ENCODE data around the gene PHLDA3. TPM values are rescaled to one million over a fixed set of nuclear protein-coding genes. Genes with fewer than 3 reads are reported as not detected.

PHLDA3 gene
- 11.7 and 12.0 TPM in 2 replicates for total RNA-seq

DNA sequence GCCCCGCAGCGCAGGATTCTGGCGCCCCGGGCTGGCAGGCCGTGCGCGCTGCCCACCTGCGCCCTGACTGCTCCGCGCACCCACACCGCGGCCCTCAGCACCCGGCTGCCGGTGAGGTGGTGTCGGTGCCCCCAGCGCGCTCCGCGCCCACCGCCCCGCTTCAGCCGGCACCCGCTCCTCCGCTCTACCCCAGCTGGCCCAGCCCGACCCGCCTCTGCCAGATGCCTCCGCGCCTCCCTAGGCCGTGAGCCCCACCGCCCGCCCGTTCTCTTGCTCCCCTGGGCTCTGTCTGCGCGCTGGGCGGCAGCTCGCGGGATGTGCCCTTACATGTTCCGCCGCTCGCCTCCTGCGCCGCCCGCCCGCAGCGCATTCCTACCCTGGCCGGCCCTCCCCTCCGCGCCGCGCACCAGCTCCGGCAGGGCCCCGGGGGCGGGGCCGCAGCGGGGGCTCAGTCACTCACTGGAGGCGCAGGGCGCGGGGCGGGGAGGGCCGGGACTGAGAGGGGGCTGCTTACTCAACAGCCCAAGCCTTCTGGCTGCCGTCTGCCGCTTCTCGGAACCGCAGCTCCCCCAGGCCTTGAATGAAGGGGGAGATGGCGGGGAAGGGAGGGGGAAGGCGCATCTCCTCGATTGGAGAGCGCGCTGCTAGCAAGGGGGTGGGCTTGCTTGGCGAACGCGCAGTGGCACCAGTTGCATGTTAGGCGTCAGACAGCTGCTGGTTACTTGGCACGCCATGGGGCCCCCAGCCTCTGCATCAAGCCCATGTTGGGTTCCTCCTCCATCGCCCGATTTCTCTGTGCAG is at the start of gene PHLDA3:
Gene PHLDA3 (minus strand): TSS at position 345 of the 801 bp plus-strand sequence. CDS start 402 bp downstream, outside the sequence.
- peak; percentile 92 for DNase-seq
- Mint-ChIP-seq H3K36me3 (ENCODE audit: low read depth) (peaks cover 8% of the 10 kb centered on the region), H3K27me3 (peaks cover 31% of the 10 kb centered on the region), H3K27ac (peak within 1 kb of the TSS; percentile 56), H3K4me3 (peak within 1 kb of the TSS; percentile 82), H3K9me3 (no peaks in the 10 kb centered on the region), H3K4me1 (peaks cover 13% of the 10 kb centered on the region)
- intact Hi-C loops (cut with micrococcal nuclease), result loop anchor here (1.0 to 2.0 kb wide), 4 partner anchors 11 to 38 kb away; partner anchors contain the start of gene CSRP1

DNA sequence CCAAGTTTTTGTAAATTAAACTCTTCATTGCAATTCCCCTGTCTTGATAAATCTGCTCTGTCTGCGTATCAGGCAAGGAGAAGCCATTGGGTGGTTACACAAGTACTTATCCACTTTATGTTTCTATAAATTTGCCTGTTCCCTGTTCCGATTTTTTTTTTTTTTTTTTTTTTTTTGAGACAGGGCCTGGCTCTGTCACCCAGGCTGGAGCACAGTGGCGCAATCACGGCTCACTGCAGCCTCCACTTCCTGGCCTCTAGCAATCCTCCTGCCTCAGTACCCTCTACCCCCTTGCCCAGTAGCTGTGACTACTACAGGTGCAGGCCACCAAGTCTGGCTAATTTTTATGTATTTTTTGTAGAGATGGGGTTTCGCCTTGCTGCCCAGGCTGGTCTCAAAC is 49.1 kb upstream of the PHLDA3 start:
- Mint-ChIP-seq H3K4me1 (peaks cover 3% of the 10 kb centered on the region), H3K9me3 (no peaks in the 10 kb centered on the region), H3K4me3 (no peak overlapping the region), H3K27me3 (no peaks in the 10 kb centered on the region), H3K36me3 (ENCODE audit: low read depth) (peaks cover 9% of the 10 kb centered on the region), H3K27ac (no peak overlapping the region)
- no peak for DNase-seq
- intact Hi-C loops (cut with micrococcal nuclease), result no loop called here

DNA sequence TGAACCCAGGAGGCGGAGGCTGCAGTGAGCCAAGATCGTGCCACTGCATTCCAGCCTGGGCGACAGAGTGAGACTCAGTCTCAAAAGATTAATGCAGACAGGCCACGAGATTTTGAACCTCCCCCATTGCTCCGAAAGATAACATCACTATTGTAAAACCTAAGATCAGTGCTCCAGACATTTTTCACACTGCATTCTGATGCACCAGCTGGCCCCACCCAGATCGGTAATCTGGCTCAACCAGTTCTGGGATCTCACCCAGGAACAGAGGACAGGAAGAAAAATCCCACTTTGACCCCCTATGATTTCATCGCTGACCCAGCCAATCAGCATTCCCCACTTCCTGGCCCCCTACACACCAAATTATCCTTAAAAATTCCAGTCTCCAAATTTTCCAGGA is 48.6 kb upstream of the PHLDA3 start:
- intact Hi-C loops (cut with micrococcal nuclease), result no loop called here
- no peak for DNase-seq
- Mint-ChIP-seq H3K4me1 (peaks cover 7% of the 10 kb centered on the region), H3K4me3 (no peak overlapping the region), H3K9me3 (no peaks in the 10 kb centered on the region), H3K36me3 (ENCODE audit: low read depth) (peaks cover 9% of the 10 kb centered on the region), H3K27ac (no peak overlapping the region), H3K27me3 (no peaks in the 10 kb centered on the region)

DNA sequence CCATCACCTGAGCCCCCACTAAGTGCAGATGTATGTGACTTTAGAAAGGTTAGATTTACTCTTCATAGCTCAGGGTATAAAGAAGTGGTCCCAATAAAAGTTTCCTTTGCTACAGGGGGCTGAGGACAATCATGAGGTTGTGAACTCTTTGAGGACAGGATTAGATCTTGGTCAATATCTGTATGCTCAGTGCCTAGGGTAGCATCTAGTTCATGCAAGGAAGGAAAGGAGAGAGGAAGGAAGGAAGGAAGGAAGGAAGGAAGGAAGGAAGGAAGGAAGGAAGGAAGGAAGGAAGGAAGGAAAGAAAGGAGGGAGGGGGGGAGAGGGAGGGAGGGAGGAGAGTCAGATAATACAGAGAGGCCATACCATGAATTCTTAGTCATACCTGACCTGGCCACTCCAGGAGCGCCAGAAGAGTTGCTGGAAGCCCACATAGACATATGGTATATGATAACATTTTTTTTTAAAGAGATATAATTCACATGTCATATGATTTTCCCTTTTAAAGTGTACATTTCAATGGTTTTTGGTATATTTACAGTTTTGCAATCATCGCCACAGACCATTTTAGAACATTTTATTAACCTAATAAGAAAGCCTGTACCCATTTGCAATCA is 47.6 kb upstream of the PHLDA3 start:
- intact Hi-C loops (cut with micrococcal nuclease), result no loop called here
- DNase-seq, result no peak
- Mint-ChIP-seq H3K4me1 (peaks cover 7% of the 10 kb centered on the region), H3K27ac (no peak overlapping the region), H3K4me3 (no peak overlapping the region), H3K9me3 (no peaks in the 10 kb centered on the region), H3K27me3 (no peaks in the 10 kb centered on the region), H3K36me3 (ENCODE audit: low read depth) (peaks cover 2% of the 10 kb centered on the region)

DNA sequence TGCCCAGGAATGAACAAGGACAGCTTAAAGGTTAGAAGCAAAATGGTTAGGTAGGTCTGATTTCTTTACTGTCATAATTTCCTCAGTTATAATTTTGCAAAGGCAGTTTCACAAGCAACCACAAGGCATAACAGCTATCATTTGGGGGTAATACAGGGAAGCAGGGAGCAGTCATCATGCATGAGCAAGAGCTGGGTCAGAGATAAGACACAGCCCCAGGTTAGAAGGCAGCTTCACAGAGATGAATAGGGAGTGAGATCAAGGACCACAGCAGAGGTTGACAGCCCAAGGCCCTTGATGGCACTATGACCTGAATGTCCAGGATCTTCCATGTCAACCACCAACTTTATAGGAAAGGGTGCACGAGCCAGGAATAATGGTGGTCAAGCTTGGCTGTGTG is 46.9 kb upstream of the PHLDA3 start:
- no peaks in the 10 kb centered on the region for H3K27me3 Mint-ChIP-seq
- H3K9me3 Mint-ChIP-seq, result no peaks in the 10 kb centered on the region
- no peaks in the 10 kb centered on the region for H3K36me3 Mint-ChIP-seq (ENCODE audit: low read depth)
- DNase-seq, result no peak
- peaks cover 7% of the 10 kb centered on the region for H3K4me1 Mint-ChIP-seq
- intact Hi-C loops (cut with micrococcal nuclease), result no loop called here
- H3K27ac Mint-ChIP-seq, result no peak overlapping the region
- no peak overlapping the region for H3K4me3 Mint-ChIP-seq

DNA sequence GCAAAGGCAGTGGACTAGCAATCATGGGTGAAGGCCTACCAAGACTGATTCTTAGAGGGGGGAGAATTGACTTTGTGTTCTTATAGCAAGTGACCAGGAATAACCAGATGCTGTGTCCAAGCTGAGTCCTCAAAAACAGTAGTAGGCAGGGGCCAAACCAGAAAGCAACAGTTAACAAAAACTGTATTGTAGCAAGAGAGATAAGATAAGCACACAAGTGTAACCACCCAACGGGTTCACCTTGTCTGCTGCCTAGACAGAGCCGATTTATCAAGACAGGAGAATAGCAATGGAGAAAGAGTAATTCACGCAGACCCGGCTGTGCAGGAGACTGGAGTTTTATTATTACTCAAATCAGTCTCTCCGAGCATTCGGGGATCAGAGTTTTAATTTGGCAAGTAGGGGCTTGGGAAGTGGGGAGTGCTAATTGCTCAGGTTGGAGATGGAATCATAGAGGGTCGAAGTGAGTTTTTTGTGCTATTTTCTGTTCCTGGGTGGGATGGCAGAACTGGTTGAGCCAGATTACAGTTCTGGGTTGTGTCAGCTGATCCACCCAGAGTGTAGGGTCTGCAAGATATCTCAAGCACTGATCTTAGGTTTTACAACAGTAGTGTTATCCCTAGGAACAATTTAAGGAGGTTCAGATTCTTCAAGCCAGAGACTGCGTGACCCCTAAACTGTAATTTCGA is 46.2 kb upstream of the PHLDA3 start:
- H3K4me1 Mint-ChIP-seq, result peaks cover 7% of the 10 kb centered on the region
- H3K9me3 Mint-ChIP-seq, result no peaks in the 10 kb centered on the region
- H3K27me3 Mint-ChIP-seq, result no peaks in the 10 kb centered on the region
- no peaks in the 10 kb centered on the region for H3K36me3 Mint-ChIP-seq (ENCODE audit: low read depth)
- no peak overlapping the region for H3K4me3 Mint-ChIP-seq
- intact Hi-C loops (cut with micrococcal nuclease), result no loop called here
- no peak overlapping the region for H3K27ac Mint-ChIP-seq
- no peak for DNase-seq

DNA sequence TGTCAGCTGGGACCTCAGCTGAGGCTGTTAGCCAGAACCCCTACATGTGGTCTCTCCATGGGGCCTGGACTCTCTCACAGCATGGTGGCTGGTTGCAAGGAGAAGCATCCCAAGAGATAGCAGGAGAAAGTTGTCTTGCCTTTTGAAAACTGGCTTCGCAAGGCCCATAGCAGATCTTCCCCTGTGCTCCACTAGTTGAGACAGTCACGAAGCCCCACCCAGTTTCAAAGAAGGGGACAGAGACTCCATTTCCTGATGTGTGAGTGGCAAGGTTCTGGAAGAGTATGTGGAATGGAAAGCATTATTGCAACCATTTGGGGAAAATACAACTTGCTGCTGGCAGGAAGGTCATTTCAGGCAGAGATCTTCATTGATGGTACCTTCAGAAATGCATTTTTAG is 45.5 kb upstream of the PHLDA3 start:
- no peak overlapping the region for H3K27ac Mint-ChIP-seq
- no peak overlapping the region for H3K4me3 Mint-ChIP-seq

DNA sequence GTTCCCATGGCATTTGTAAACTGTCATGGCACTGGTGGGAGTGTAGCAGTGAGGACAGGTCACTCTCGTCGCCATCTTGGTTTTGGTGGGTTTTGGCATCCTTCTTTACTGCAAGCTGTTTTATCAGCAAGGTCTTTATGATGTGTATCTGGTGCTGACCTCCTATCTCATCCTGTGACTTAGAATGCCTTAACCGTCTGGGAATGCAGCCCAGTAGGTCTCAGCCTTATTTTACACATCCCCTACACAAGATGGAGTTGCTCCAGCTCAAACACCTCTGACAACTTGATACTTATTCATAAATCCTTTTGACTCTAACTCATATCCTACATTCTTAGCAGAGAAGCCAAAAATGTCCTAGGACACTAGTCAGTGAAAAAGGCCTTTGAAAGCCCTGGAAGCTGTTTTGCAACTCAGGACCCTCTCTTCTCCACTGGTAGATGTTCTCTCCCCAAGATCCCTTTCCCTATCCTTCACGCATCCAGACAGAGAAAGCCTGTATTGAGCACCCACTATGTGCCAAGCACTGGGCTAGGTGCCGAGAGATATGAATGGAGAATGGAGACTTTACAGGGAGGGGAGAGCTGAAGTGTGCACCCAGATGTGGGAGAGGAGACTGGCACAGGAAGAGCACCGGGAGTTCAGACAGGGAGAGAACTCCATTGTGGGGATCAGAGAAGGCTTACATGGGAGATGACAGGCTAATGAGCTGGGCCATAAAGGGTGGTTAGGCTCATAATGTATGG is 44.7 kb upstream of the PHLDA3 start:
- H3K27ac Mint-ChIP-seq, result no peak overlapping the region
- H3K4me3 Mint-ChIP-seq, result no peak overlapping the region
- H3K4me1 Mint-ChIP-seq, result peaks cover 17% of the 10 kb centered on the region
- H3K27me3 Mint-ChIP-seq, result no peaks in the 10 kb centered on the region
- no peak for DNase-seq
- intact Hi-C loops (cut with micrococcal nuclease), result loop anchor here (1.0 kb wide), 2 partner anchors 31 to 65 kb away; no protein-coding TSS in a partner anchor
- H3K36me3 Mint-ChIP-seq (ENCODE audit: low read depth), result peaks cover 2% of the 10 kb centered on the region
- no peaks in the 10 kb centered on the region for H3K9me3 Mint-ChIP-seq

More for the DNA sequence above, 45.5 kb upstream of the PHLDA3 start:
- intact Hi-C loops (cut with micrococcal nuclease), result no loop called here
- peaks cover 14% of the 10 kb centered on the region for H3K4me1 Mint-ChIP-seq
- peaks cover 2% of the 10 kb centered on the region for H3K36me3 Mint-ChIP-seq (ENCODE audit: low read depth)
- H3K9me3 Mint-ChIP-seq, result no peaks in the 10 kb centered on the region
- DNase-seq, result no peak
- H3K27me3 Mint-ChIP-seq, result no peaks in the 10 kb centered on the region

DNA sequence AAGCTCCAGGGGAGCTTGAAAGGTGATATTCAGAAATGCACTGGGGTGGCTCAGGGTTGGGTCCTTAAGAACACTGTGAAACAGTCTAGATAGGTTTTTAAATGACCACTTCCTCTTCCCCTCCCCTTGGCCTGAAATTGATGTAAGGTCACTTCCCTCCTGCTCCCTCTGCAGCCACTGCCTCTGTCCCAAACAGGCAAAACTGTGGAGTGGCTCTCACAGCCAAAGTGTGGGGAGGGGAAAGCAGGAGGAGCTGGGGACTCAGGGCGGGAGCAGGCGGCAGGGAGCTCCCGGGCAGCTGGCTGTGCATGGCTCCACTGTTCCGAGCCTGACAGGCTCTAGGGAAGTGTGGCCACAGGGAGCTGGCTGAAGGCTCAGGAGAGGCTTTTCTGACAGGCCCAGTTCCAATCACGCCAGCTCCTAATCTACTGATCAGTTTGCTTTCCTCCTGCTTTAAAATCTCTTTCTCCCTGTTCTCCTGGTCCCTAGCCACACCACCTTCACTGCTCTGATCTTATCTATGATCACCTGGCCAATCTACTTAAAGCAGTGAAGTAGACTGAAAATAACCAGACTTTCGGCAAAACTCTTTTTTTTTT is 43.1 kb upstream of the PHLDA3 start:
- intact Hi-C loops (cut with micrococcal nuclease), result no loop called here
- no peak overlapping the region for H3K4me3 Mint-ChIP-seq
- no peak for DNase-seq
- H3K27me3 Mint-ChIP-seq, result no peaks in the 10 kb centered on the region
- peaks cover 25% of the 10 kb centered on the region for H3K4me1 Mint-ChIP-seq
- peaks cover 5% of the 10 kb centered on the region for H3K36me3 Mint-ChIP-seq (ENCODE audit: low read depth)
- H3K9me3 Mint-ChIP-seq, result no peaks in the 10 kb centered on the region
- H3K27ac Mint-ChIP-seq, result no peak overlapping the region

DNA sequence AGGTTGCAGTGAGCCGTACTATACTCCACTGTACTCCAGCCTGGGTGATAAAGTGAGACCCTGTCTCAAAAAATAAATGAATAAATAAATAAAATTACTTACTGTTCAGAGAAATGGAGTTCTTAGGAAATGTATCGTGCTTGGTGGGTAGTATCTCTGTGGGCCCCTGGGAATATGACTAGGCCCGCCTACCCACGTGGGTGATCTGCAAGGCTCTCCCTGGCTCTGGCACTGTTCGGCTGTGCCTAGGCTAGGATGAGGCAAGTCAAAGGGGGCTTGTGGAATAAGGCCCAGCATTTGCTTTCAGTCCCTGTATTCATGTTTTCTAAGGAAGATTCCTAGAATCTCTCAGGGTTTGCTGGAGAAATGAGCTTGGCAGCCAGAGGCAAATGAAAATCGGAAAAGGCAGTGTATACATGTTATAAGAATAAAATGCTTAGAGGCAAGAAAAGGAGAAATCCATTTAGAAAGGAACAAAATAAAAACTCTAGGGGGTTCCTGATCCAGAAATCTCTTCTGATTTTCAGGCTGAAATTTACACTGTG is 42.5 kb upstream of the PHLDA3 start:
- intact Hi-C loops (cut with micrococcal nuclease), result no loop called here
- Mint-ChIP-seq H3K4me1 (peaks cover 25% of the 10 kb centered on the region), H3K4me3 (no peak overlapping the region), H3K9me3 (no peaks in the 10 kb centered on the region), H3K27me3 (no peaks in the 10 kb centered on the region), H3K27ac (no peak overlapping the region), H3K36me3 (ENCODE audit: low read depth) (peaks cover 5% of the 10 kb centered on the region)
- DNase-seq, result no peak

DNA sequence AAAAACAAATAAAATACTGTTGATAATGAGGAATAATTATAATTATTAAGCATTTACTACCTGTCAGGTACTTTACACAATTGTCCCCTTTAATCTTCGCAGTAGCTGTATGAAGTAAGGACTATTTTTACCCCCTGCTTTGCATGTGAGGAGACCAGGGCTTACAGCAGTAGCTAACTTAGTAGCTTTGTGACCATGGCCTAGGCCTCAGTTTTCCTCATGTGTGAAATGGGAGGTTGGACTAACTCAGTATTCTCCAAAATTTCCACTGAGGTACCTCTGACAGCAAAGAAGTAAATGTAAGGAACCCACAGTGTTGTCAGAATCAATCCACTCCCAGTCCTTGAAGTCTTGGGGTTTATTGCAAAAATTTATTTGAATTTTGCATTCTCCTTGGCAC is 41.7 kb upstream of the PHLDA3 start:
- DNase-seq, result no peak
- Mint-ChIP-seq H3K4me3 (no peak overlapping the region), H3K4me1 (peaks cover 31% of the 10 kb centered on the region), H3K27me3 (no peaks in the 10 kb centered on the region), H3K36me3 (ENCODE audit: low read depth) (peaks cover 5% of the 10 kb centered on the region), H3K27ac (no peak overlapping the region), H3K9me3 (no peaks in the 10 kb centered on the region)
- intact Hi-C loops (cut with micrococcal nuclease), result no loop called here

DNA sequence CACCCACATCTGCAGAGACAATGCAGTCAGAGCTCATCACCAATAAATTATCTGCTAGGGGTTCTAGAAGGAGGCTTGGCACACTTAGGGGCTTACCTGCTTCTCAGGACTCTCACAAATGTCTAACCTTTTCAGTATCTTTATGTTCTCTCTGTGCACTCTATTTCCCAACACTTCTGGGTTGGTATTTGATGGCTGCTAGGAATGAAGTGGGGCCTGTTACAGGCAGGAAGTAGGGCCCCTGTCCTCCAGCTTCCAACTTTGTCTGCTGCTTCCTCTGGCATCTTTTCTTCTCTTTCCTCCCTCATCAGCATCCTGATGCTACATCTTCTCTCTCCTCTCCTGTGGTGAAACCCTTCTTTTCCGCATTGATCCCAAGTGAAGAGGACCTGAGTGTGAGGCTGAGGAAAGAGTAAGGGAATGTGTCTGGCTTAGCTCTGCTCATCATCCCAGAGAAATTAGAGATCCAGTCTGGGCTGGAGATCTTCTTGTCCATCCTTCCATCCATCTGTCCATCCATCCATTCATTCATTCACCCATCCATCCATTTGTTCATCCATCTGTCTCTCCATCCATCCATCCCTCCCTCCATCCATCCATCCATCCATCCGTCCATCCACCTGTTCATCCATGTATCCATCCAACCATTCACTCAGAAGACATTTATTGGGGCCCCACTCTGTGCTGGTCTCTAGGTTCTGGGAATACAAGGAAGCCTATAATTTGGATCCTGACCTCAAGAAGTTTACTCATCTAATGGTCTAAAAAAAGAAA is 40.8 kb upstream of the PHLDA3 start:
- no peaks in the 10 kb centered on the region for H3K9me3 Mint-ChIP-seq

More for the DNA sequence above, 40.8 kb upstream of the PHLDA3 start:
- peaks cover 8% of the 10 kb centered on the region for H3K36me3 Mint-ChIP-seq (ENCODE audit: low read depth)
- DNase-seq, result no peak
- no peaks in the 10 kb centered on the region for H3K27me3 Mint-ChIP-seq
- intact Hi-C loops (cut with micrococcal nuclease), result no loop called here
- H3K4me3 Mint-ChIP-seq, result no peak overlapping the region
- peaks cover 39% of the 10 kb centered on the region for H3K4me1 Mint-ChIP-seq
- no peak overlapping the region for H3K27ac Mint-ChIP-seq
